Stimulated activated CD8-positive, alpha-beta memory T cell treated with anti-CD3 and anti-CD28 coated beads, Interleukin-2, amount 100 ng/mL, for 48 hours (primary cell): ENCODE data around the gene MDN1.

Experiments used
- DNase-seq, 2 donors: peaks; one replicate each; pipeline ENCODE4 v3.0.0-alpha.2; 2020; ENCODE audit warnings: low read depth in 2 of 2

MDN1 gene

DNA sequence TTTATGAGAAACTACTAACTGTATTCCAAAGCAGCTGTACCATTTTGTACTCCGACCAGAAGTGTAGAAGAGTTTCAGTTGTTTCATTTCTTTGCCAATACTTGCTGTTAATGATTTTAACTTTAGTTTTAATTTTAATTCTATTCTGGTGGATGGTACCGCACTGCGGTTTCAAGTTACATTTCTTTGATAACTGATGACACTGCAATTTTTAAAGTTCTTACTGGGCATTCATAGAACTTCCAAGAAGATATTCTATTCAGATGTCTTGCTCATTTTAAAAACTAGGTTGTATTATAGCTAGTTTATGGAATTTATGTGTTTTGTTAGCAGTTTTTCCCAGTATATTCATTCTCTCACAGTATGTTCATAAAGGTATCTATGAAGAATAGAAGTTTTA is 117.2 kb downstream of the MDN1 start:
- no peak for DNase-seq

DNA sequence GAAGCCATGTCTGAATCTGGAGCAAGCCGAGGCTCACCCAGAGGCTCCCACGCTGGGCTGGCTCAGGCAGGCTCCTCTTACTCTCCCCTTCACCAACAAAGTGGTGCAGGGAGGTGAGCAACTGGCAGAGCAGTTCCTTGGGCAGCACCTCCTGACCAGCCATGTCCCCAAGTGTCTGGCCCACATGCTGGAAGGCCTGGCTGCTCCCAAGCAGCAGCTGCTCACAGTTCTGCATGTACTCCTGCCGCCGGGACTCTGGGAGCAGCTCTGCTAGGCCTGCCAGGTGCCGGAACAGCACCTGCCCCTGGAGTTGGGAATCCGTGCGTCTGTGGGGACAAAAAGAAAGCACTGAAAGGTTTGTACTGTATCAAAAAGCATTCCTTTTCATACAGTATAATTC is 123.9 kb downstream of the MDN1 start:
- DNase-seq = no peak

- no peak for DNase-seq
These were observed 125.2 kb downstream of the MDN1 start for GRCh38 chr6:89694428-89694827.

DNA sequence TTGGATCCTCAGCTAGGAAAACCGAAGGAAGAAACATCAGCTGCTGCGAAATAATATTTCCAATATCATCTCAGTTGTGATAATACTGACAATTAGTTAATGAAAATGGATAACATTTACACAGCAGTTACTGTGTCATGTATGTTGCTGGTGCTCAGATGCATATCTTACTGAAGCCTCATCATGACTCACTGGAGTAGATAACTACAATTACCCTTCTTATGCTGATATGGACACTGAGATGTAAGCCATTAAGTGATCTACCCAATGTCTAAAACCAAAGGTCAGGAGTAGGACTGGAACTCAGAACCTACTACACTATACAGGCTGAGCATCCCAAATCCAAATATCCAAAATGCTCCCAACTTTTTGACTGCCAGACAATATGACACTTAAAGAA is 126.4 kb downstream of the MDN1 start:
- no peak for DNase-seq

DNA sequence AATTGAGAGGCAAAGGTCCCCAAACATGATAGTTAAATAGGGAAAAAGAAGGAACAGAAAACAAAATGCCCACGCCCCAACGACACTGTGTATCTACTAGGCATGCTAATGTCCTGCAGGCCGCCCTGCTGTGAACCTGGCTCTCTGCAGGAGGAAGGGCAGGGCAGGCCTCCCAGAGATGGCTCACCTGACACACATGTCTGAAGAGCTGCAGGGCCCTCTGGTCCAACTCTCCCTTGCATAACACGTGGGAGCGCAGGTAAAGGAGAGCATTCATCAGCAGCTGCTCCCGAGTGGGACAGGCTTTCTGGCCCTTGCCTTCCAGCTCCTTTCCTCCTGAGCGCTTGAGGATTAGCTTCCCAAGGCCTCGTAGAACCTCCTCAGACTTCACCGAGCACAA is 127.3 kb downstream of the MDN1 start:
- no peak for DNase-seq

DNA sequence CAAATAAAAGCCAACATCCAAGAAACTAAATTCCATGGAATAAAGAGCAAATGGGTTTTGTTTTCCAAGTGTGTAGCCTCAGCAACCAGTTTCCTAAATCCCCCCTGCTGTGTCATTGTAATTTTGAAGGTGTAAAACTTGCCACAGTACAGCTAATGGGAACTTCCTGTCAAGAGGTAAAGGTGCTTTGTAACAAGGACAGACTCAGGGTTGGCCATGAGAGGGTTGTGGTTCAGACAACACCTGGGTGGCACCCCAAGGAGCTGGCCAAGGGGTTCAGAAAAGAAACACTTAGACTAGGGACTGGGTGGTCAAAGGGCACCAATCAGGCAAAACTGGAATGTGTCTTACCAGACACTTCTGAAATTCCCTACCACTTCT is 128.7 kb downstream of the MDN1 start:
- DNase-seq = no peak

DNA sequence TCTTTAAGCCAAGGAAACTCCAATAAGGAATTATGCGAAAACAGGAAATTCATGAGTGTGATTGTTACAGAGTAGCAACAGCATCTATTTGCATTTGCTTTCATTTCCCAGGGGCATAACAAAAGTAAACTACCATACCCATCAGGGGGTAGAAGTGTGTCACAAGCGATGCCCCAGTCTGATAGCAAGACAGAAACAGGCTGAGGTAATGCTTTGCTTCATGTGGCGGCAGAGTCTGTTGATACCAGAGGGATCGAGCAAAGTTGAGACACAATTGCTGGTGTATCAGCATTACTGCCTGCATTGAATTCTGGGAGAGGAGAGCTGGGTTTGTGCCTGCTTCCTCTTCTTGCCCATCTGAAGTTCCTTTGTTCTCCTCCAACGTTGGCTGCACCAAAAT is 129.9 kb downstream of the MDN1 start:
- DNase-seq = no peak

DNA sequence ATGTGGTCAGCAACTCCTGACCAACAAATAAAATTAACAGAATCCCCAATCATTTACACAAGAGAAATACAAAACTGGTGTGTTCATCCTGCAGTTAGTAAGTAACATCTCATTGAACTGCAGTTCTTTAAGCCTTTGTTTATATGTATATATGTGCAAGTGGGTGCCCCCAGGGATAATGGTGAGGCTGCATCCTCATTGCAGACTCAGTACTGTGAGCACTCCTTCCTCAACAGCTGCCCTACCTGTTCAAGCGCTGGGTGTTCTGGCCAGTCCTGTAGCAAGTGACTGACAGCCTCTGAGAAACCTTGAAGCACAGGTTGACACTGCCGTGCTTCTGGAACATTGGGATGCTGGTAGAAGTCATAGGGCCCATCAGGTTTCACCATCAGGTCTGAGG is 131.3 kb downstream of the MDN1 start:
- no peak for DNase-seq

DNA sequence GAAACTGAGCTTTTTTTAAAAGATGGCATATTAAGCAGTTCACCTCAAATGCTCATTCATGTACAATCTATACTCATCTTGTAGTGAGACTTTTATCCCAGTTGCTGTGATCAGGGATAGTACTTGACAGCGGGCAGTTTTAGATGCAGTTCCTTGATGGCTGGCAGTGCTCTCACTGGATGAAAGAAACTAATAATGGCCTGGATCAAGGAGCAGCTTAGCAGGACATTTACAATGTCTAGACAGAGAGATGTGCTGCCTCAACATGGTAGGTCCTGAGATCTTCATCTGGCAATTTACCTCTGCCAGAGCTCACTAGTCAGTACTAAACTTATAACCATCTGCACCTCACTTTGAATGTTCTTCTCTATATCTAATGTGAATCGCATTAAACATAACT is 134.3 kb downstream of the MDN1 start:
- DNase-seq = no peak

DNA sequence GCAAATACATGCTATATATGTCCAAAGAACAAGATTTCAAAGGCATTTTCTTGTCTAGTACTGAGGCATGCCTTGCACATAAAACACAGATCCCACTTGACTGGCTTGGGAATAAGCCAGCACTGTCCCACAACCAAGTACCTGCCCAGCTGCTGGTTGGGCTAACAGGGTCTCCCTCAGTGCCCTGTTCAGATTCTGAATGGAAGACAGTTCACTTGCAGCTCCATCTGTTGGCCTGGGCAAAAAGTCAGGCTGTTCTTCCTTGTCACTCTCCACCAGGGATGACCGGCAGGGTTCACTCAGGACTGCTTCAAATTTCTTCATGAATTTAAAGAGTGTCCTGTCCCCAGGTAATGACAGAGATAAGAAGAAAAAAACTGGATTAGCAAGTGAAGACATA is 136.6 kb downstream of the MDN1 start:
- DNase-seq = no peak

DNA sequence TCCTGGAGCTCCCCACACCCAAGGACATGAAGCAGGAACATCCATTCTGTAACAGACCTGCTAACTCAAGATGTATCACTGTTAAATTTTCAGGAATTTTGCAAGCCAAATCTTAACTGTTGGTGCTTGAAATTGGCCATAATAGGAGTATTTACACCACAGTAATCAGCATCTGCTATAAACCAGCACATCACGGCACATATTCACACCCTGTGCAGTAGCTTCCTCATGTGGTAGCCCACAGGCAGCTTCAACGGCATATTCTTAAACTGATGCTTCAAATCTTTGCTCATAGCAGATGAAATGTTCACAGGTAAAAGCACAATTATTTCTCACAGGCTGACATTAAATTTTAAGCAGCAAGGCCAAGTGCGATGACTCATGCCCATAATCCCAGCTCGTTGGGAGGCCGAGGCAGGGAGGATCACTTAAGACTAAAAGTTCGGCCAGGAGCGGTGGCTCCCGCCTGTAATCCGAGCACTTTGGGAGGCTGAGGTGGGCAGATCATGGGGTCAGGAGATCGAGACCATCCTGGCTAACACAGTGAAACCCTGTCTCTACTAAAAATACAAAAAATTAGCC is 137.5 kb downstream of the MDN1 start:
- DNase-seq = no peak

GRCh38 chr6:89680551-89680950 is 139.0 kb downstream of the MDN1 start:
- DNase-seq = no peak

- no peak for DNase-seq
These were observed 139.4 kb downstream of the MDN1 start for GRCh38 chr6:89680150-89680549.

DNA sequence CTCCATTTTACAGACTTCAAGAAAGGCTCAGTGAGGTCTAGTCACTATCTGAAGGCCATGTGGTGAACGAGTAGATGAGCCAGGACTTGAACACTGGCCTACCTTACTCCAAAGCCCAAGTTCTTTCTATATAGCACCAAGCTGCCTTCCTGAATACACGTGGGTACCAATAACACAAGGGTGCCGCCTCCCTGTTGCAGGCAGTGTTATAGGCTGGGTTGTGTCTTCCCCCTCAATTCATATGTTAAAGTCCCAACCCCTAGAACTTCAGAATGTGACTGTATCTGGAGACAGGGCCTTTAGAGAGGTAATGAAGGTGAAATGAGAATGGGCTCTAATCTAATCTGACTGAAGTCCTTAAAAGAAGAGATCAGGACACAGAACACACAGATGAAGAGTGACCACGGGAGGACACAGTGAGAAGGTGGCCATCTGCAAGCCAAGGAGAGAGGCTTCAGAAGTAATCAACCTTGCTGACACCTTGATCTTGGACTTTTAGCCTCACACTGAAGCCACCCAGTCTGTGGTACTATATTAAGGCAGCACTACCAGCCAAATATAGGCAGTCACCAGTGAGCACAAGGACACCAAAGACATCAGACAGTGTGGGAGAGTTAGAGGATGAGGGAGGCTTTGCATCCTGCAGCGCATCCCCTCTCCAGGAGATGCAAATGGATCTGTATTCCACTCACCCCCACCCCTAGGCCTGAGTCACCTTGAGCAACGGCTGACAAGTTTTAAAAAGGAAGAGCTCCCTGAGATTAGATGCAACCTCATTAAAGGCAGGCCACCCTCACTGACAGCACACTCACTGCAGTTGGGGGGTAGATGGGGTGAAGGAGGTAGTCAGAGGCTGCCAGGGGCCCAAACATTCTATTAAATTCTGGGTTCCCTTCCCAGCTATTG is 140.1 kb downstream of the MDN1 start:
- DNase-seq = no peak

DNA sequence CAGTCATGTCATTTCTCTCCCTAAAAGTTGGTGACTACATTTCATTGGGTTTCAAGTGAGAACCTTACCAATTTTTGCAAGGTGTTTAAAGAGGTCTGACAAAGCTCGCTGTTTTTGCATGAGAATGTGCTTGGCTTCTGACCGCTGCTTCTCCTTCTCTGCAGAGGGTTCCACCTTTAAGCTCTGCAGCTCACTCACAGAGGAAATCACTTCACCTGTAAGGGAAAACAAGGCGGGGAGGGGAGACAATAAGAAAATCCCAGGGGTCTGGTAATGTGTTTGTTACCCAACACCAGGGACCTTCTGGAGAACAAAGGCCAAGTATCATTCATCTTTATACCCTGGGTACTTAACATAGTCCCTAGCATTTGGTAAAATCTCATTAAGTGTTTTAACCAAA is 141.1 kb downstream of the MDN1 start:
- DNase-seq = no peak

- DNase-seq = no peak
These were observed 143.4 kb downstream of the MDN1 start for GRCh38 chr6:89675949-89676748.

DNA sequence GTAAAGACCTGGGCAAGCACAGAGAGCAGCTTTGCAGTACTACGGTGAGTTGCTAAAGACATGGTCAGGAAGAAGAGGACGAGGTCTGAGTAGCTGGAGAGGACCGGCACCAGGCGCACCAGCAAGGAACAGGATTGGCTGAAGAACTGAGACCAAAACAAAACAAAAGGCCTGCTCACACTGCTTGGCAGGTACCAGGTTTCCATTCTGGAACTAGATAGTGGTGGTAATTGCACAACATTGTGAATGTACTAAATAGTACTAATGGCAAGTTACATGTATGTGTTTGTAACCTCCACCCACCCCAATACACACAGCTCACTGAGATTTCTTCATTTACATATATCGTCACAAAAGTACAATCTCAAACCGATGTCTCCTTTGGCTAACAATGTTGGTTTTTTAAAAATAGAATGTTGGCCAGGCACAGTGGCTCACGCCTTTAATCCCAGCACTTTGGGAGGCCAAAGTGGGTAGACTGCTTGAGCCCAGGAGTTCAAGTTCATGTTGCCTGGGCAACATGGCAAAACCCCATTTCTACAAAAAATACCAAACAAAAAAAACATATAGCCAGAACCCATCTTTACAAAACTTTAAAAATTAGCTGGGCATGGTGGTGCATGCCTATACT is 148.5 kb downstream of the MDN1 start:
- no peak for DNase-seq

DNA sequence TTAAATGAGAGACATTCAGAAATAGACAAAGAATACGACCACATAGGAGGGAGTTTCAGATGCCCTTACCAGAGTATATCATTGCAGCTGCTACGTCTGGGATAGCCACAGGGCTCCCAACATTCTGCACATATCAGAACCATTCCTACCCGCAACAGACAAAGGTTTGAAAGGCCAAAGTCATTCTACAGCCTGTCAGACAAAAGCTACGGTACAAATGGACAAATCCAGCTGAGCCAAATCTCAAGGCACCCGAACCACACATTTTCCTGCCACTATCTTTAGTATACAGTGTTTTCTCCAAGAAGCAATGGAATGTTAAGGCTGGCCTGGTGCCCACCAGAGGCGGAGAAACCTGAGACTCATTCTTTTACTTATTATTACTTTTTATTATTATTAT is 150.6 kb downstream of the MDN1 start:
- DNase-seq = no peak

DNA sequence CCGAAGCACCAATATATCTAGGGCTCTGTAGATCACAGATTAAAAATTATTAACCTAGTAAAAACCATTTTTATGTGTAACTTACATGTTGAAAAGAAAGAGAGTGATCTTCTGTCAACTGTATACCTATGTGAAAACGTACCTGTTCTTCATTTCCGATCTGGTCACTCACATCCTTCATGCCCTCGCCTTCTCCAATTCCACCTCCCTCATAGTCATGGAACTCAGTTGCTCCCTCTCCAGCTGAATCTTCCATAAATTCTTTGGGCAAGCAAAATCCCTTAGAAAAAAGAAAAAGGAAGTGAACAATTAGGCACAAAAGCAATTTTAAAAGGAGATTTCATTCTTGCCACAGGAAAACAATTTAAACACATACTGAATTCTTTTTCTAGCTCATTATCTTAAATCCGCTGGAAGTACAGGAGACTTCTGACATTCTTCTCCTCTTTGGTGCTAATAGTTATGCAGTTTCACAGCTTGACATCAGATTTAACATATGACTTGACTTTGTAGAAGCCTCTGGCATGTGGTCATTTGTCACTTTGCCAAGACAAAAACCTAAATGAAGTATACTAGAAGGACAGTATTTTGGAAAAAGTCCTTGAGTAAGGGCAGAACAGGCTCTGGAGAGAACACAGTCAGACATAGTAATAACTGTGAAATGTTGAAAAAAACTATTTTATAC is 151.6 kb downstream of the MDN1 start:
- no peak for DNase-seq

- no peak for DNase-seq
These were observed 156.9 kb downstream of the MDN1 start for GRCh38 chr6:89662659-89663223.

DNA sequence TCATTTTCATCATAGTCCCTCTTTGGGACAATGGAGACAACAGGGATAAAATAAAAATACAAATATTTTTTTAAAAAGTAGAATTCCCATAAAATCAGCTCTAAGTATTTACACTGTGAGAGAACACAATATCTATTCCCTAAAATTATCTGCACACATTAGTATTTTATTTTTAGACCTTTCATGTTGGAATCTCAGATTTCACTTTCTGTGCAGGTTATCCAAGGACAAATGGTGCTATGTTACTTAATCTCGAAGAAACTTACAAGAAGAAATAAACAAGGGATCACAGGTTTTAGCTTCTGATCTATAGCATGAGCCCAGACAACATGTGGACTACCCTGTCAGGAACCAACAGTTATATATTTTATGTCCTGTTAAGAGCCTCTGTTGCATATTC is 158.0 kb downstream of the MDN1 start:
- no peak for DNase-seq
